ENCODE data around the gene PEX11G. TPM values are rescaled to one million over a fixed set of nuclear protein-coding genes. Genes with fewer than 3 reads are reported as not detected.

The PEX11G gene
- total RNA-seq, 1 donor from 2014 or later: 4.8 TPM

GRCh38 chr19:7428651-7429113 is 60.2 kb downstream of the PEX11G start:
- peak; percentile 3 for ATAC-seq

DNA sequence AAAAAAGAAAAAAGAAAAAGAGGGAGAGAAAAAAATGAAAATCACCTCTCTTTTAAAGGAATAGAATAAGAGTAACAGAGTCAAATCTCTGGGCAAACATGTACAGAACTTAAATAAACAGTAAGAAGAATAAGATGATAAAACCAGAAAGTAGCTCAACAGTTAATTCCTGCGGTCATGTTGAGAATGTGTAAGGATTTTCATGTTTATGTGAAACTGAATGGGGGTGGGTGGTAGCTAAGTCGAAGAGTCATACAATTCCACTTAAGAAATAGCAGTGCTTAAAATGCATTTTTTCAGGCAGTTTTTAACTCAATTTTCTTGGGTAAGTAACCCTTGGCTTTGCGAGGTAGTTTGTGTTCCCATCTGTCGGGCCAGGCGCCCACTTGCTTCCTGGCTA is 60.9 kb downstream of the PEX11G start:
- ATAC-seq: no peak

DNA sequence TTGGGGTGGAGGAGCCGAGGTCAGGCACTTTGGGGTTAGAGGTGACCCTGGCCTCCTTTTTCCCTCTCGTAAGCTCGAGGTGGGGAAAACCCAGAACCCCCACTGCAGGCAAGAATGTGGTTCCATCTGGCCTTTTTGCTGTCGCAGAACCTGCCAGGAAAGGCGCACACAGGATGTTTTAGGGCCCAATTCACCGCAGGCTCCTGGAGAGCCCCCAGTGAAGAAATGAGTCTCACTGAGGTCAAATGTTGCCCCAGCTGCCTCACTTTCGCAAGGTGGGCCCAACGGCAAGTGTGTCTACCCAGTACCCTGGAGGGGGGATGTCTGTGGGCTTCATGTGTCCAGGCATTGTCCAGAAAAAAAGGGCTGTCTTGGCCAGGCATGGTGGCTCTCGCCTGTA is 61.8 kb downstream of the PEX11G start:
- ATAC-seq: no peak

Other genes with a start within 250 kb of the PEX11G start
- 6.9 TPM for gene INSR, start 194.6 kb downstream of the PEX11G start, total RNA-seq
- 18.4 TPM for gene ARHGEF18, start 140.1 kb downstream of the PEX11G start, total RNA-seq
- gene ZNF358, start 27.1 kb upstream of the PEX11G start, total RNA-seq: 11.2 TPM
- gene MCOLN1, start 33.6 kb upstream of the PEX11G start, total RNA-seq: 9.2 TPM
- gene PNPLA6, start 46.7 kb upstream of the PEX11G start, total RNA-seq: 48.1 TPM
- gene CAMSAP3, start 106.8 kb upstream of the PEX11G start, total RNA-seq: 21.2 TPM
- gene XAB2, start 140.5 kb upstream of the PEX11G start, total RNA-seq: 17.9 TPM
- gene PET100, start 140.8 kb upstream of the PEX11G start, total RNA-seq: 91.7 TPM
- gene PCP2, start 144.7 kb upstream of the PEX11G start, total RNA-seq: not detected
- 62.7 TPM for gene STXBP2, start 148.1 kb upstream of the PEX11G start, total RNA-seq
- gene RETN, start 180.0 kb upstream of the PEX11G start, total RNA-seq: not detected
- gene MCEMP1, start 188.1 kb upstream of the PEX11G start, total RNA-seq: 0.24 TPM
- 127 TPM for gene TRAPPC5, start 191.8 kb upstream of the PEX11G start, total RNA-seq
- gene FCER2, start 213.1 kb upstream of the PEX11G start, total RNA-seq: 0.20 TPM
- not detected for gene CLEC4G, start 243.1 kb upstream of the PEX11G start, total RNA-seq

Measured in esophagus mucosa (tissue), 1 donor.